Naive thymus-derived CD4-positive, alpha-beta T cell (primary cell): ENCODE results near the gene LIPF. TPM values are rescaled to one million over a fixed set of nuclear protein-coding genes. Genes with fewer than 3 reads are reported as not detected.
A peak's percentile ranks its signal among the peaks of the same experiment; 100 is the strongest.

Experiments
- ATAC-seq: fragments of 150-1000 bp; cut with Tn5 transposase; 2 replicates; pipeline ENCODE4 v1.10.0; 2021; ENCODE audit warnings: mild to moderate bottlenecking, moderate library complexity
- CTCF ChIA-PET: fragments of 350-600 bp; sonication (Branson Sonifier 250); formaldehyde crosslinking; loops from one replicate; lab custom pipeline; 2021; ENCODE audit warnings: antibody characterized with exemption; lab: Charles Lee
- POLR2A ChIA-PET: fragments of 350-600 bp; sonication (Branson Sonifier 250); formaldehyde crosslinking; loops from one replicate; lab custom pipeline; 2021; ENCODE audit warnings: antibody characterized with exemption, inconsistent platforms; lab: Charles Lee
- DNase-seq, 9 donors: peaks; one replicate each; pipeline versions ENCODE4 v3.0.0 to v3.0.0-alpha.2; 2020 to 2022; ENCODE audit warnings: mixed read lengths in 1 of 9
- H3K27ac ChIP-seq: one replicate; pipeline ENCODE4 v1.7.0; 2013; ENCODE audit warnings: mild to moderate bottlenecking, low read depth, low read length, moderate library complexity
- H3K27me3 ChIP-seq, 2 donors: one replicate each; pipeline ENCODE4 v1.7.0; 2013; ENCODE audit warnings: low read length in 2 of 2, mild to moderate bottlenecking in 2 of 2, moderate library complexity in 2 of 2; ENCODE audit not compliant: control insufficient read depth in 2 of 2, insufficient read depth in 2 of 2
- H3K36me3 ChIP-seq, 3 experiments: 1 replicate in 2 of 3; 2 replicates in 1 of 3; pipeline ENCODE4 v1.7.0; 2013; ENCODE audit warnings: low read length in 3 of 3, mild to moderate bottlenecking in 3 of 3, moderate library complexity in 1 of 3; ENCODE audit not compliant: insufficient read depth in 3 of 3, control insufficient read depth in 2 of 3
- H3K4me1 ChIP-seq, 2 donors: one replicate each; pipeline ENCODE4 v1.7.0; 2013; ENCODE audit warnings: low read length in 2 of 2, mild to moderate bottlenecking in 2 of 2, moderate library complexity in 1 of 2; ENCODE audit not compliant: control insufficient read depth in 2 of 2, insufficient read depth in 2 of 2
- H3K4me3 ChIP-seq: 2 replicates; pipeline ENCODE4 v1.7.0; 2013; ENCODE audit warnings: mild to moderate bottlenecking, low read length
- H3K9me3 ChIP-seq, 3 experiments: 1 replicate in 2 of 3; 2 replicates in 1 of 3; pipeline ENCODE4 v1.7.0; 2013; ENCODE audit warnings: low read length in 3 of 3; ENCODE audit not compliant: control insufficient read depth in 2 of 3
- H3K27ac Mint-ChIP-seq, 9 donors: one replicate each; pipeline ENCODE4 v1.8.0; 2020 to 2022; ENCODE audit warnings: mixed read lengths in 9 of 9, mild to moderate bottlenecking in 8 of 9, moderate library complexity in 5 of 9, inconsistent platforms in 2 of 9
- H3K27me3 Mint-ChIP-seq, 5 donors: one replicate each; pipeline ENCODE4 v1.8.0; 2021 to 2022; ENCODE audit warnings: mixed read lengths in 5 of 5, mild to moderate bottlenecking in 1 of 5
- H3K36me3 Mint-ChIP-seq, 5 donors: one replicate each; pipeline ENCODE4 v1.8.0; 2020 to 2022; ENCODE audit warnings: mixed read lengths in 5 of 5, mild to moderate bottlenecking in 3 of 5, inconsistent platforms in 1 of 5
- H3K4me1 Mint-ChIP-seq, 7 donors: one replicate each; pipeline ENCODE4 v1.8.0; 2020 to 2022; ENCODE audit warnings: mixed read lengths in 7 of 7, mild to moderate bottlenecking in 3 of 7, inconsistent platforms in 1 of 7
- H3K4me3 Mint-ChIP-seq, 10 donors: one replicate each; pipeline ENCODE4 v1.8.0; 2020 to 2022; ENCODE audit warnings: mild to moderate bottlenecking in 10 of 10, mixed read lengths in 10 of 10, moderate library complexity in 6 of 10, inconsistent platforms in 2 of 10
- H3K9me3 Mint-ChIP-seq, 11 donors: one replicate each; pipeline ENCODE4 v1.8.0; 2020 to 2022; ENCODE audit warnings: mixed read lengths in 11 of 11, mild to moderate bottlenecking in 4 of 11, inconsistent platforms in 1 of 11, moderate library complexity in 1 of 11
- intact Hi-C, 2 donors: fragments of 100-400 bp; cut with micrococcal nuclease; formaldehyde crosslinking; loops; one replicate each; pipeline ENCODE4 v1.15.1; 2023
- polyA plus RNA-seq, 2 donors: library from polyadenylated mRNA; unstranded; fragments of 300-500 nt; fragmentation: Illumina TruSeq; gene quantifications; one replicate each; pipeline ENCODE4 v1.2.3, GENCODE V29; 2021
- total RNA-seq, 6 experiments: library from RNA in 5 of 6; stranded (reverse) in 5 of 6; gene quantifications; 1 replicate in 5 of 6; 2 replicates in 1 of 6; pipeline ENCODE4 v1.2.3 and lab custom pipeline; 2021 to 2026

Gene LIPF, protein sequence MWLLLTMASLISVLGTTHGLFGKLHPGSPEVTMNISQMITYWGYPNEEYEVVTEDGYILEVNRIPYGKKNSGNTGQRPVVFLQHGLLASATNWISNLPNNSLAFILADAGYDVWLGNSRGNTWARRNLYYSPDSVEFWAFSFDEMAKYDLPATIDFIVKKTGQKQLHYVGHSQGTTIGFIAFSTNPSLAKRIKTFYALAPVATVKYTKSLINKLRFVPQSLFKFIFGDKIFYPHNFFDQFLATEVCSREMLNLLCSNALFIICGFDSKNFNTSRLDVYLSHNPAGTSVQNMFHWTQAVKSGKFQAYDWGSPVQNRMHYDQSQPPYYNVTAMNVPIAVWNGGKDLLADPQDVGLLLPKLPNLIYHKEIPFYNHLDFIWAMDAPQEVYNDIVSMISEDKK
- total RNA-seq (not detected), polyA plus RNA-seq (not detected), total RNA-seq (lab: John Stamatoyannopoulos, UW) (not detected)

- peaks cover 0 to 4% (median 0%) of the 10 kb centered on the region in 11 donors for H3K9me3 Mint-ChIP-seq
- intact Hi-C loops: no loop called here
- POLR2A ChIA-PET: no interaction called here
- no peak for ATAC-seq
- DNase-seq: no peak
- H3K4me1 Mint-ChIP-seq: no peaks in the 10 kb centered on the region
- H3K4me3 Mint-ChIP-seq: no peak within 1 kb of the TSS
- Histone ChIP-seq H3K9me3 (no peaks in the 10 kb centered on the region), H3K27ac (no peak within 1 kb of the TSS), H3K4me3 (no peak within 1 kb of the TSS), H3K36me3 (no peaks in the 10 kb centered on the region), H3K4me1 (no peaks in the 10 kb centered on the region), H3K27me3 (no peaks in the 10 kb centered on the region)
- peaks cover 0 to 17% (median 3%) of the 10 kb centered on the region in 5 donors for H3K27me3 Mint-ChIP-seq
- CTCF ChIA-PET: no interaction called here
- peak within 1 kb of the TSS in 1 of 9 donors; percentile 47 for H3K27ac Mint-ChIP-seq
- no peaks in the 10 kb centered on the region for H3K36me3 Mint-ChIP-seq
Measured at GRCh38 chr10:88664142-88664541, at the start of gene LIPF. Gene LIPF (plus strand): TSS chr10:88664442. CDS start chr10:88667298, 2,856 bp downstream.

GRCh38 chr10:88616250-88616977, 47.8 kb upstream of the LIPF start:
- DNase-seq (no peak), ATAC-seq (no peak)
- Histone ChIP-seq H3K4me3 (no peak overlapping the region), H3K4me1 (no peaks in the 10 kb centered on the region), H3K27me3 (no peaks in the 10 kb centered on the region), H3K36me3 (no peaks in the 10 kb centered on the region), H3K9me3 (no peaks in the 10 kb centered on the region), H3K27ac (no peak overlapping the region)
- Mint-ChIP-seq H3K9me3 (peaks cover 0 to 6% (median 0%) of the 10 kb centered on the region in 11 donors), H3K4me3 (no peak overlapping the region), H3K4me1 (no peaks in the 10 kb centered on the region), H3K27me3 (peaks cover 0 to 13% (median 0%) of the 10 kb centered on the region in 5 donors), H3K36me3 (no peaks in the 10 kb centered on the region), H3K27ac (no peak overlapping the region)
- intact Hi-C loops: no loop called here
- CTCF ChIA-PET: interaction anchor here (1.5 kb wide), 1 partner anchor 51 kb away, joined by 3 read pairs; no protein-coding TSS in a partner anchor
- POLR2A ChIA-PET: no interaction called here

- ATAC-seq: no peak
- POLR2A ChIA-PET: no interaction called here
- no peak overlapping the region for H3K4me3 Mint-ChIP-seq
Measured at GRCh38 chr10:88617772-88618300, 46.4 kb upstream of the LIPF start.

DNA sequence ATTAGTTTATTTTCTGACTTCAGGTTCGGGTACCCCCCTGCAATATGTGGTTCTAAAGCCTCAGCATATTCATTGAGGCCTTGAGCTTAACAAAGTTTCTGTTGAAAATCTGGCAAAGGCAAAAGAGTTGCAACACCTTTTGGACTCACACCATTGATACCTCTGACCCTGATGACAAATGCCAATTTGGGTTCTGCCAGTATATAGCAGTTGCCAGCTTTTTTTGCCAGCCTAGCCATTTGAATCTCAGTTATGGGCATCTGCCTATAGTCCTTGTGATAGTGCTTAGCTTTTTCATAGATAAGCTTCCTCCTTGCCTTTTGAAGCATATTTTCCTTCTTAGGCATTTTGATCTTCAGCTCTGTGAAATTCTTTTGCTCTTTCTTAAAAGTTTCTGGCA, 45.7 kb upstream of the LIPF start:
- no peak for DNase-seq
- no peak overlapping the region for H3K4me3 ChIP-seq
- ChIA-PET POLR2A (no interaction called here), CTCF (no interaction called here)
- H3K27ac ChIP-seq: no peak overlapping the region
- H3K36me3 ChIP-seq: no peaks in the 10 kb centered on the region
- no peaks in the 10 kb centered on the region for H3K27me3 ChIP-seq
- H3K4me1 ChIP-seq: no peaks in the 10 kb centered on the region
- Mint-ChIP-seq H3K4me3 (no peak overlapping the region), H3K4me1 (no peaks in the 10 kb centered on the region), H3K36me3 (no peaks in the 10 kb centered on the region), H3K27me3 (peaks cover 0 to 12% (median 2%) of the 10 kb centered on the region in 5 donors), H3K9me3 (peaks cover 0 to 6% (median 0%) of the 10 kb centered on the region in 11 donors), H3K27ac (no peak overlapping the region)
- intact Hi-C loops: no loop called here
- no peak for ATAC-seq
- no peaks in the 10 kb centered on the region for H3K9me3 ChIP-seq

More at GRCh38 chr10:88617772-88618300, 46.4 kb upstream of the LIPF start:
- Mint-ChIP-seq H3K27ac (no peak overlapping the region), H3K27me3 (peaks cover 0 to 12% (median 0%) of the 10 kb centered on the region in 5 donors), H3K4me1 (no peaks in the 10 kb centered on the region), H3K9me3 (peaks cover 0 to 6% (median 0%) of the 10 kb centered on the region in 11 donors), H3K36me3 (no peaks in the 10 kb centered on the region)
- H3K4me3 ChIP-seq: no peak overlapping the region
- DNase-seq: no peak
- no peaks in the 10 kb centered on the region for H3K9me3 ChIP-seq
- H3K27me3 ChIP-seq: no peaks in the 10 kb centered on the region
- H3K27ac ChIP-seq: no peak overlapping the region
- CTCF ChIA-PET: no interaction called here
- intact Hi-C loops: no loop called here
- H3K4me1 ChIP-seq: no peaks in the 10 kb centered on the region
- no peaks in the 10 kb centered on the region for H3K36me3 ChIP-seq

DNA sequence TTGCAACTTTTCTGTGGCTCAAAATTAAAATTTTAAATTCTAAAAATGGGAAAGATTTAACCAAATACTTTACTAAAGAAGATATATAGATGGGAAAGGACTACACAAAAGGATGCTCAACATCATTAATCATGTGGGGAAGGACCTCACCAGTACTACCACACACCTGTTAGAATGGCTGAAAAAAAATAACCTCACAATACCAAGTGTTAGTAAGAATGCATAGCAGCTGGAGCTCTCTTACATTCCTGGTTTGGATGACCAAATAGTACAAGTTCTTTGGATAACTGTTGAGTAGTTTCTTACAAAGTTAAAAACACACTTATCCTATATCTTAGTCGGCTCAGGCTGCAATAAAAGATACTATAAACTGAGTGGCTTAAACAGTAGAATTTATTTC, 43.8 kb upstream of the LIPF start:
- Histone ChIP-seq H3K27me3 (no peaks in the 10 kb centered on the region), H3K27ac (no peak overlapping the region), H3K4me3 (no peak overlapping the region), H3K4me1 (no peaks in the 10 kb centered on the region), H3K9me3 (no peaks in the 10 kb centered on the region), H3K36me3 (no peaks in the 10 kb centered on the region)
- peaks cover 0 to 6% (median 0%) of the 10 kb centered on the region in 11 donors for H3K9me3 Mint-ChIP-seq
- H3K27me3 Mint-ChIP-seq: peaks cover 0 to 17% (median 3%) of the 10 kb centered on the region in 5 donors
- H3K27ac Mint-ChIP-seq: no peak overlapping the region
- CTCF ChIA-PET: no interaction called here
- DNase-seq (no peak), ATAC-seq (no peak)
- H3K4me1 Mint-ChIP-seq: no peaks in the 10 kb centered on the region
- POLR2A ChIA-PET: no interaction called here
- H3K36me3 Mint-ChIP-seq: no peaks in the 10 kb centered on the region
- intact Hi-C loops: no loop called here
- H3K4me3 Mint-ChIP-seq: no peak overlapping the region

DNA sequence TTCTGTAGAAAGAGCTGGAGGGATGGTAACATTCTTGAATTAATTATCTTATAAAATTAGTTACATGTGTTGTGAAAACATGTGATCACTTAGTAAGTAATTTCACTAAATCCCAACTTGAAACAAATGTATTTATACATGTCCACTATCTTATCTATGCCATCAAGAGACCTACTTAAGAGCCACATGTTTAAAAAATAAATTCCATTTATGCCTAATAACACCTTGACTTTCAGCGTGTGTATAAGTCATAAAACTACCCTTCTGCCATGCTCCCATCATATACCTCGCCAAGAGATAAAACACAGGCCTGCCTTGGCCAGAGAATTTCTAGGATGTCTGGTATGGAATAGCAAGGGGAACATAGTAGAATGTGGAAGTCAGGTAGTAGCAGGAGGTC, 40.4 kb upstream of the LIPF start:
- ChIA-PET CTCF (no interaction called here), POLR2A (no interaction called here)
- DNase-seq (no peak), ATAC-seq (no peak)
- Histone ChIP-seq H3K4me1 (no peaks in the 10 kb centered on the region), H3K9me3 (no peaks in the 10 kb centered on the region), H3K36me3 (no peaks in the 10 kb centered on the region), H3K27me3 (no peaks in the 10 kb centered on the region), H3K27ac (no peak overlapping the region), H3K4me3 (no peak overlapping the region)
- intact Hi-C loops: no loop called here
- Mint-ChIP-seq H3K27me3 (peaks cover 0 to 21% (median 3%) of the 10 kb centered on the region in 5 donors), H3K27ac (no peak overlapping the region), H3K4me1 (no peaks in the 10 kb centered on the region), H3K36me3 (no peaks in the 10 kb centered on the region), H3K9me3 (peaks cover 0 to 8% (median 0%) of the 10 kb centered on the region in 11 donors), H3K4me3 (no peak overlapping the region)
